ENCODE measurements around the gene CLDN1. TPM values are rescaled to one million over a fixed set of nuclear protein-coding genes. Genes with fewer than 3 reads are reported as not detected.

CLDN1 gene
- total and polyA plus RNA-seq, 2 donors (not counting 1 experiment from before 2014, with no cell fraction given): 3.0 to 7.1 TPM

- no peaks in the 10 kb centered on the region for H3K79me2 ChIP-seq (ENCODE audit: control insufficient read depth, insufficient read depth, low read length)
- no peak for TF ChIP-seq EZH2 (IDR thresholded peaks at IDR 0.05; ENCODE audit: low read length, missing control alignments)
- TF ChIP-seq CTCF (conservative IDR thresholded peaks at IDR 0.05 in 1 of 2, IDR thresholded peaks at IDR 0.05 in 1 of 2; ENCODE audit: low read depth in 1 of 2, low read length in 2 of 2): no peak
- no peak overlapping the region for H3K9ac ChIP-seq (ENCODE audit: insufficient read depth, low read length)
- no peaks in the 10 kb centered on the region for H3K27me3 ChIP-seq (ENCODE audit: control insufficient read depth, insufficient read depth, low read length)
- DNase-seq (ENCODE audit: low read depth in 2 of 2): no peak
- no peak overlapping the region for H3K4me3 ChIP-seq (replicated peaks in 1 of 4; ENCODE audit: control extremely low read depth in 1 of 4, insufficient read depth in 1 of 4, low read depth in 3 of 4, low read length in 4 of 4)
- H3K4me2 ChIP-seq (ENCODE audit: extremely low read depth, insufficient read depth, low read length): no peak overlapping the region
- no peak overlapping the region for H2AFZ ChIP-seq (ENCODE audit: low read length)
- H4K20me1 ChIP-seq (ENCODE audit: control insufficient read depth, extremely low read depth, insufficient read depth, low read length): no peaks in the 10 kb centered on the region
- H3K36me3 ChIP-seq (ENCODE audit: control insufficient read depth, insufficient read depth, low read length): no peaks in the 10 kb centered on the region
- no peak overlapping the region for H3K27ac ChIP-seq (ENCODE audit: insufficient read depth, low read length)
- H3K9me3 ChIP-seq (ENCODE audit: control insufficient read depth, insufficient read depth, low read depth, low read length): no peaks in the 10 kb centered on the region
- H3K4me1 ChIP-seq (ENCODE audit: control insufficient read depth, extremely low read depth, insufficient read depth, low read length): no peaks in the 10 kb centered on the region
These were observed 37.6 kb upstream of the CLDN1 start for GRCh38 chr3:190359813-190360212.

DNA sequence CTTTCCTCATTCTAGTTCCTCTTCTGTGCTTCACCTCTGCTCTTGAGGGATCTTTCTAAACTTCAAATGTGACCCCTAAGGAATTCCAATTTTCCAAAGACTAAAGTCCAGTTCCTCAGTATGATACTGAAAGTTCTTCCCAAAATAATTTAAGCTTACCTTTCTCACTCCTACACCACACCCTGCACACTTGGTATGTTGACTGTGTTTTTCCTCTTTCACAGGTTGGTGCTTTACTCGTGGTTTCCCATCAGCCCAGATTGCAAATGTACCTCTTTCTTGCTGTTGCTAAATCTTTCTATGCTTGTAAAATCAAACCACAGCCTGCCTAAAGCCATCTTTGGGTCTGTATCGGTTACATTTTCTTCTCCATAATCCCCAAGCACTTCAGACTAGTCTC is 35.2 kb upstream of the CLDN1 start:
- Histone ChIP-seq H3K9ac (ENCODE audit: insufficient read depth, low read length) (no peak overlapping the region), H3K27ac (ENCODE audit: insufficient read depth, low read length) (no peak overlapping the region), H3K4me2 (ENCODE audit: extremely low read depth, insufficient read depth, low read length) (no peak overlapping the region), H3K36me3 (ENCODE audit: control insufficient read depth, insufficient read depth, low read length) (no peaks in the 10 kb centered on the region), H3K79me2 (ENCODE audit: control insufficient read depth, insufficient read depth, low read length) (no peaks in the 10 kb centered on the region), H3K4me1 (ENCODE audit: control insufficient read depth, extremely low read depth, insufficient read depth, low read length) (no peaks in the 10 kb centered on the region), H4K20me1 (ENCODE audit: control insufficient read depth, extremely low read depth, insufficient read depth, low read length) (no peaks in the 10 kb centered on the region), H3K4me3 (replicated peaks in 1 of 4; ENCODE audit: control extremely low read depth in 1 of 4, insufficient read depth in 1 of 4, low read depth in 3 of 4, low read length in 4 of 4) (no peak overlapping the region), H3K27me3 (ENCODE audit: control insufficient read depth, insufficient read depth, low read length) (no peaks in the 10 kb centered on the region), H3K9me3 (ENCODE audit: control insufficient read depth, insufficient read depth, low read depth, low read length) (no peaks in the 10 kb centered on the region), H2AFZ (ENCODE audit: low read length) (peak overlapping the region; percentile 1)
- no peak for TF ChIP-seq CTCF (conservative IDR thresholded peaks at IDR 0.05 in 1 of 2, IDR thresholded peaks at IDR 0.05 in 1 of 2; ENCODE audit: low read depth in 1 of 2, low read length in 2 of 2)
- no peak for TF ChIP-seq EZH2 (IDR thresholded peaks at IDR 0.05; ENCODE audit: low read length, missing control alignments)
- no peak for DNase-seq (ENCODE audit: low read depth in 2 of 2)

DNA sequence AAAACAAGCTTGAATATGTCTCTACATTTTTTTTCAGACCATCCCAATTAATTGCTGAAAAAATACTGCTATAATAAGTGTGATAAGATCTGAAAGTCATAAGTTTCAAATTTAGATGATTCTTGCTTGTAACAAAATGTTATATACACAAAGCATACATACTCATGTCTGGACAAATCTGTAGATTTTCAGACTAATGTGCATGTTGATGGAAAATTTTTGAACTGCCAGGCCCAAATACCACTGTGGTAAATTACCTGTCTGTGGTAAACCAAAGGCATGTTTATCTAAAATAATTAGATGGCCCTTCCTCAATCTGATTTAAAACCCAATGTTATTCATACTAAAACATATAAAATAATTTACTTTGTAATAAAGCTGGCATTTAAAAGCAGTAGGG is 34.0 kb upstream of the CLDN1 start:
- Histone ChIP-seq H3K4me1 (ENCODE audit: control insufficient read depth, extremely low read depth, insufficient read depth, low read length) (no peaks in the 10 kb centered on the region), H2AFZ (ENCODE audit: low read length) (no peak overlapping the region), H3K9me3 (ENCODE audit: control insufficient read depth, insufficient read depth, low read depth, low read length) (no peaks in the 10 kb centered on the region), H3K27me3 (ENCODE audit: control insufficient read depth, insufficient read depth, low read length) (no peaks in the 10 kb centered on the region), H3K4me2 (ENCODE audit: extremely low read depth, insufficient read depth, low read length) (no peak overlapping the region), H3K79me2 (ENCODE audit: control insufficient read depth, insufficient read depth, low read length) (no peaks in the 10 kb centered on the region), H3K4me3 (replicated peaks in 1 of 4; ENCODE audit: control extremely low read depth in 1 of 4, insufficient read depth in 1 of 4, low read depth in 3 of 4, low read length in 4 of 4) (no peak overlapping the region), H3K36me3 (ENCODE audit: control insufficient read depth, insufficient read depth, low read length) (no peaks in the 10 kb centered on the region), H3K9ac (ENCODE audit: insufficient read depth, low read length) (no peak overlapping the region), H3K27ac (ENCODE audit: insufficient read depth, low read length) (no peak overlapping the region), H4K20me1 (ENCODE audit: control insufficient read depth, extremely low read depth, insufficient read depth, low read length) (no peaks in the 10 kb centered on the region)
- TF ChIP-seq EZH2 (IDR thresholded peaks at IDR 0.05; ENCODE audit: low read length, missing control alignments): no peak
- no peak for TF ChIP-seq CTCF (conservative IDR thresholded peaks at IDR 0.05 in 1 of 2, IDR thresholded peaks at IDR 0.05 in 1 of 2; ENCODE audit: low read depth in 1 of 2, low read length in 2 of 2)
- peak in 1 of 2 donors; percentile 33 for DNase-seq (ENCODE audit: low read depth in 2 of 2)

Measured in fibroblast of lung (primary cell).